ENCODE measurements around the gene USP15. TPM values are rescaled to one million over a fixed set of nuclear protein-coding genes. Genes with fewer than 3 reads are reported as not detected.

The USP15 gene
- total RNA-seq, 1 experiment from 2014 or later: 25.8 TPM

DNA sequence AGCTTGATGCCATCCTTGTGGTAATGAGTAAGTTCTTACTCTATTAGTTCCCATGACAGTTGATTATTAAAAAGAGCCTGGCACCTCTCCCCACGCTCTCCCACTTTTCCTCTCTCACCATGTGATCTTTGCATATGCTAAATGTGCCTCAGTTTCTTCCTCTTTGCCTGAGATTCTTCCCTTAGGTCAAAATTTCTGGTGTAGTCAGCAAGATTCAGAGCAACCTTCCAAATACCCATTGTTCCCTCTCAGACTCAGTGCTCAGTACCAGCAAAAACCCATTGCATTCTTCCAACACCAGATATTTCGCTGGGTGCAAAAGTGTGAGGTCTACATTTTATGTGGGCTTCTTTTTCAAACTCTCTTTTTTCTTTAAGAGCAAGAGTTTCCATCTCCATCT, 10.8 kb upstream of the USP15 start:
- Histone ChIP-seq H3K4me3 (no peak overlapping the region), H3K79me2 (ENCODE audit: low read depth) (no peaks in the 10 kb centered on the region), H3K4me2 (no peak overlapping the region), H3K9me3 (ENCODE audit: insufficient read depth, low read depth) (peaks cover 4% of the 10 kb centered on the region; the same call in 1 of the 2 replicates), H2AFZ (no peak overlapping the region), H3K27me3 (ENCODE audit: insufficient read depth, low read depth) (no peaks in the 10 kb centered on the region), H3K36me3 (ENCODE audit: low read depth) (no peaks in the 10 kb centered on the region), H3F3A (ENCODE audit: insufficient read depth, low read depth) (0 out of 2 replicates have a peak, but pooled peaks cover 3% of the 10 kb centered on the region), H3K27ac (no peak overlapping the region), H3K9me2 (ENCODE audit: insufficient read depth) (no peaks in the 10 kb centered on the region), H3K4me1 (replicated peaks; ENCODE audit: insufficient read depth) (0 out of 2 replicates have a peak, but pooled peaks cover 9% of the 10 kb centered on the region), H4K20me1 (ENCODE audit: insufficient read depth) (no peaks in the 10 kb centered on the region)
- no peak for TF ChIP-seq CTCF (conservative IDR thresholded peaks at IDR 0.05)
- no peak for TF ChIP-seq EZH2 (IDR thresholded peaks at IDR 0.05; ENCODE audit: low read depth)
- ChIA-PET POLR2A (ENCODE audit: unreplicated experiment) (no interaction called here), CTCF (no interaction called here)
- no peak for DNase-seq
- intact Hi-C loops (cut with micrococcal nuclease; ENCODE audit: unreplicated experiment): no loop called here
- BruUV-seq (replicated peaks): no TSS peak

- ChIA-PET CTCF (no interaction called here), POLR2A (ENCODE audit: unreplicated experiment) (no interaction called here)
- Histone ChIP-seq H3K4me1 (replicated peaks; ENCODE audit: insufficient read depth) (0 out of 2 replicates have a peak, but pooled peaks cover 9% of the 10 kb centered on the region), H3K4me3 (no peak overlapping the region), H3F3A (ENCODE audit: insufficient read depth, low read depth) (0 out of 2 replicates have a peak, but pooled peaks cover 3% of the 10 kb centered on the region), H3K9me3 (ENCODE audit: insufficient read depth, low read depth) (peaks cover 4% of the 10 kb centered on the region; the same call in 1 of the 2 replicates), H2AFZ (no peak overlapping the region), H3K79me2 (ENCODE audit: low read depth) (no peaks in the 10 kb centered on the region), H3K27me3 (ENCODE audit: insufficient read depth, low read depth) (no peaks in the 10 kb centered on the region), H3K36me3 (ENCODE audit: low read depth) (no peaks in the 10 kb centered on the region), H3K4me2 (no peak overlapping the region), H3K27ac (no peak overlapping the region), H4K20me1 (ENCODE audit: insufficient read depth) (no peaks in the 10 kb centered on the region), H3K9me2 (ENCODE audit: insufficient read depth) (no peaks in the 10 kb centered on the region)
- no TSS peak for BruUV-seq (replicated peaks)
- no peak for TF ChIP-seq EZH2 (IDR thresholded peaks at IDR 0.05; ENCODE audit: low read depth)
- TF ChIP-seq CTCF (conservative IDR thresholded peaks at IDR 0.05): no peak
- intact Hi-C loops (cut with micrococcal nuclease; ENCODE audit: unreplicated experiment): no loop called here
- no peak for DNase-seq
Measured at GRCh38 chr12:62250671-62251608, 9.3 kb upstream of the USP15 start.

- ChIA-PET CTCF (no interaction called here), POLR2A (ENCODE audit: unreplicated experiment) (no interaction called here)
- H3K9me3 ChIP-seq (ENCODE audit: insufficient read depth, low read depth): peaks cover 4% of the 10 kb centered on the region; the same call in 1 of the 2 replicates
- no peaks in the 10 kb centered on the region for H3K27me3 ChIP-seq (ENCODE audit: insufficient read depth, low read depth)
- TF ChIP-seq CTCF (conservative IDR thresholded peaks at IDR 0.05) (no peak), EZH2 (IDR thresholded peaks at IDR 0.05; ENCODE audit: low read depth) (no peak)
- 0 out of 2 replicates have a peak, but pooled peaks cover 3% of the 10 kb centered on the region for H3F3A ChIP-seq (ENCODE audit: insufficient read depth, low read depth)
- no peak overlapping the region for H3K27ac ChIP-seq
- no peaks in the 10 kb centered on the region for H3K79me2 ChIP-seq (ENCODE audit: low read depth)
- H3K36me3 ChIP-seq (ENCODE audit: low read depth): no peaks in the 10 kb centered on the region
- no peak for DNase-seq
- 0 out of 2 replicates have a peak, but pooled peaks cover 9% of the 10 kb centered on the region for H3K4me1 ChIP-seq (replicated peaks; ENCODE audit: insufficient read depth)
- H2AFZ ChIP-seq: no peak overlapping the region
- H3K9me2 ChIP-seq (ENCODE audit: insufficient read depth): no peaks in the 10 kb centered on the region
- intact Hi-C loops (cut with micrococcal nuclease; ENCODE audit: unreplicated experiment): no loop called here
- BruUV-seq (replicated peaks): no TSS peak
- no peaks in the 10 kb centered on the region for H4K20me1 ChIP-seq (ENCODE audit: insufficient read depth)
- H3K4me2 ChIP-seq: no peak overlapping the region
- H3K4me3 ChIP-seq: no peak overlapping the region
Measured at GRCh38 chr12:62251609-62251958, 8.6 kb upstream of the USP15 start.

Measured in PC-9 (cell line).